Keratinocyte (primary cell): ENCODE data around the gene CADM3.

Experiments
- CTCF ChIP-seq, 3 experiments: IDR thresholded peaks in 1 of 3; conservative IDR thresholded peaks in 1 of 3; optimal IDR thresholded peaks in 1 of 3; 2 replicates in 2 of 3; 3 replicates in 1 of 3; pipeline versions ENCODE3 to v1.5.1; 2011; ENCODE audit warnings: low read length in 3 of 3, mild to moderate bottlenecking in 3 of 3, moderate library complexity in 2 of 3, control low read depth in 1 of 3, inconsistent platforms in 1 of 3; ENCODE audit not compliant: insufficient read depth in 2 of 3; ENCODE audit errors: extremely low read depth in 1 of 3
- EZH2 ChIP-seq: IDR thresholded peaks from one replicate; pipeline ENCODE4 v1.6.1; 2012; ENCODE audit warnings: inconsistent platforms, mild to moderate bottlenecking, low read length, moderate library complexity

GRCh38 chr1:159144571-159144970 lies 26.8 kb upstream of the CADM3 start:
- no peak for TF ChIP-seq CTCF (optimal IDR thresholded peaks at IDR 0.05 in 1 of 3, IDR thresholded peaks at IDR 0.05 in 1 of 3, conservative IDR thresholded peaks at IDR 0.05 in 1 of 3; ENCODE audit: extremely low read depth in 1 of 3, insufficient read depth in 2 of 3, low read length in 3 of 3)
- no peak for TF ChIP-seq EZH2
